HPDE6-E6E7 (cell line): Measurements from ENCODE around the gene MYL7.
A peak's percentile ranks its signal among the peaks of the same experiment; 100 is the strongest.

Experiments
- DNase-seq: peaks from one replicate; pipeline ENCODE4 v3.0.0; 2011; ENCODE audit warnings: missing footprints; ENCODE audit errors: extremely low spot score

The MYL7 gene

DNA sequence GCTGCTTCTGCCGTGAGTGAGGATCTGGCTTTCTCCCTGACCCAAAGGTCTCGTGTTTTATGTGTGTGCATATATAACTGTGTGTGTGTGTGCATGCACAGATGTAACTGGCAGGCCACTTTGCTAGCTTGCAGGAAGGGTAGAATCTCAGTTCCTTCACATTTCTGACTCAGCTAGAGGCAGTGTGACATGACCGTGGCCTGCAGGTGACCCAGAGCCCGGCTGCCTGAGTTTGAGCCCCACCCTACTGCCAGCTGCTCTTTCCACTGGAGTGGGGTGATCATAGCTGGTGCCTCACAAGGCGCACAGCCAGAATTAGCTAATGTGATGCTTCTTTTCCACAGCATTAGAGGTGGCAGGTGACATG, 9.3 kb upstream of the MYL7 start:
- DNase-seq, result no peak

DNA sequence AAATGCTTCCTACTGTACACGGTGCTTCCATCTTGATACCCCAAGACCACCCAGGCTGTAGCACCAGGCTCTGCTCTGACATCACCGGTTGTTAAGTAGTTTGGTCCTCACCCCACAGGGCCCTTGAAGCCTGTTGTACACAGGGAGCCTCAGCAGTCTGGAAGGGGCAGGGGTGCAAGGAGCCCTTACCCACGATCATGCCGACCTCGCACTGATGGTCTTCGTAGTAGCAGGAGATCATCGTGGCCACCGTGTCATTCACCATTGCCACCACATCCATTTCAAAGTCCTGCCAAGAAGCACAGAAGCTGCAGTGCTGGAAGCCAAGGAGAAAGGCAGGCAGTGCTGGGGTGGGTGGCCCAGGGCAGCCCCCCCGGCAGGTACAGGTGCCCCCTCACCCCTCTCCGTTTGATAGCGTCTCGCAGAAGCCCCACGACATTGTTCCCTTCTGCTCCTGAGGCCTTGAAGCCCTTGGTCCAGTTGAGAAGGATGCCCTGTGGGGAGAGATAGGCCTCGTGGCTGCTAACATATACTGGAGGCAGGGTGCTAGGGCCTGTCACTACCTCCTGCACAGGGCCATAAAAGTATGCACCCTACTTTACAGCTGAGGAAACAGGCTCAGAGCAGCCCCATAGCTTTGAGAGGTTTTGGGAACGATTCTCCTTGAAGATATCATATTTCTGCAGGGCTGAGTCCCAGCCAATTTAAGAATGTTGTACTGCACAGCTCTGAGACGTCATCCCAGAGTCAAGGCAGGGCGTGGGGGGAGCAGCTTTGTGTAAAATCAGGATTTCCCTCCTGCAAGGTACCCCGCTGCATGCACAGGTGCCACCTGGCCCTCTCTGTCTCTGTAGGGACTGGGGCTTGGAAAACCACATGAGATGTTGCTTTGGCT, 8.7 kb upstream of the MYL7 start:
- no peak for DNase-seq

DNA sequence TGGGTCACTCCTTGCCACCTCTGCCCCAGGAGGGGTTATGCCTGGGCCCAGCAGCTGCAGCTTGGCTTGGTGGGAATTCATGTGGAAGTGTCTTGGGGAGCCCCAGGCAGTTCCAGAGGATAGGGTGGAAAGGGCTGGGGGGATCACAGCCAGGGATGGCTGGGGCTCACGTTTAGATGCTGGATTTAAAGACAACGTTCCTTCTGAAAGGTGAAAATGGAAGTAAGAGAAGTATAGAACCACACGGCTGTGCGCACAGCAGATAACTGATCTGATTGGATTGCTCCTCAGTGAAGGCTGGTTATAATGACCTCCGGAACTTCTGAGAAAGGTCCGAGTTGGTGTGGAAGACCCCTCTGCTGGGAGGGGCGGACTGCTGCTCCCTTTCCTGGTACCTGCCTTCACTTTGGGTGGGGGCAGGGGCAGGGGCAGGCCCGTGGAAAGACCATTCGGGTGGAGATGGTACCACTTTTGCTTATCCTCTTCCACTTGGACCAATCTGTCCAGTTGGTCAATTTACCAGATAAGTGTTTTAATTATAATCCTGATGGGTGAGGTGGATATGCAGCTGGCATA, 7.9 kb upstream of the MYL7 start:
- no peak for DNase-seq

DNA sequence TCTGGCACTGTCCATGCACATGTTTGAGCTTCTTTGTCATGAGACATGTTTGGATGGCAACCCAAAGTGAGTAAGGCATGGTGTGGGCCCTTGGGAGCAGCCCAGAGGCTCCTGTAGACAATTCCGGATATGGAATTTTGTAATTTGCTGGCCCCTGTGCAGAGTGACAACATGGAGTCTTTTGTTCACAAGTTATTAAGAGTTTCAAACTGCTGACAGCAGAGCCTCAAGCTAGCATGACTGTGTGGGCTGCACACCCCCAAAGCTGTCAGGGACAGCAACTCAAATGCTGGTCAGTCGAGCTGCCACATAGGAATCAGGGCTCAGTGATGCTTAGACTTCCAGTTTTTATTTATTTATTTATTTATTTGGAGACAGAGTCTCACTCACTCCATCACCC, 7.0 kb upstream of the MYL7 start:
- no peak for DNase-seq

DNA sequence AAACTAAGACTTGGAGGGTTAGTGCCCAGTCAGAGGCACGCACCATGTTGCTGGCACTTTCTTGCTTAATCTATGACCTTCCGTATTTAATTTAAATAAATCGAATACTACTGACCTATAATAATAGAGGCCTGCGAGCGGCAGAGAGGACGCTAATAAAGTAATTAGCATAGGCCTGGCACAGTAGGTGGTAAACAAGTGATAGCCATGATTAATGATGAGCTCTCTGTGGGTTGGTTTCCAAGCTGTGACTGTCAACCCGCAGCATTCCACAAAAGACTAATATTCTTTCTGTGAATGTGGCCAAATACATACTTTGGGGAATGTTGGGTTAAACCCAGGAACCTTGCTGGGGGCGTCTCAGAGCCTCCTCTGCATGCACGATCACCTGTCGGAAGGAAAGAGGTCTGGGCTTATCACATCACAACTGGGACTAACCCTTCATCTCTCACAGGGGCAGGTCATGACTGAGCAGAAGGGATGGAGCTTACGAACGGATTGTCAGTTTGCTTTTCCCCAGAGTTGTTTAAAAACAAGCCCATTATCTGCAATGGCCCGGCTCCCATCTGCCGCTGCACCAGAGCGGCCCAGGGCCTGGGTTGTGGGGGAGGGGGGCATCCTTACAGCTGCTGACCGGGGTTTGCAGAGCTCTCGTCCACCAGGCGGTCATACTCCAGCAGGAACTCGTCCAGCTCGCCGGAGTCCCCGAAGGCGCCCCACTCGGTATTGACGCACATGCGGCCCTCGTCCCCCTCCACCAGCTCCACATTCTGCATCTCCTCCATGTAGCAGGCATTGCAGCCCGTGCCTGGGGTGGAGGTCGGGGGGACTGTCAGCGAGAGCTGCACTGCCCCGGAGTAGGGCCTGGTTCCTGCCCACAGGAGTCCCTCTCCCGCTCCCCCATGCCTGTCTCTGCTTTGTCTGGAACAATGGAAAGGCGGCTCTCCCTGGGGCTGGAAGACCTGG, 6.2 kb upstream of the MYL7 start:
- no peak for DNase-seq

DNA sequence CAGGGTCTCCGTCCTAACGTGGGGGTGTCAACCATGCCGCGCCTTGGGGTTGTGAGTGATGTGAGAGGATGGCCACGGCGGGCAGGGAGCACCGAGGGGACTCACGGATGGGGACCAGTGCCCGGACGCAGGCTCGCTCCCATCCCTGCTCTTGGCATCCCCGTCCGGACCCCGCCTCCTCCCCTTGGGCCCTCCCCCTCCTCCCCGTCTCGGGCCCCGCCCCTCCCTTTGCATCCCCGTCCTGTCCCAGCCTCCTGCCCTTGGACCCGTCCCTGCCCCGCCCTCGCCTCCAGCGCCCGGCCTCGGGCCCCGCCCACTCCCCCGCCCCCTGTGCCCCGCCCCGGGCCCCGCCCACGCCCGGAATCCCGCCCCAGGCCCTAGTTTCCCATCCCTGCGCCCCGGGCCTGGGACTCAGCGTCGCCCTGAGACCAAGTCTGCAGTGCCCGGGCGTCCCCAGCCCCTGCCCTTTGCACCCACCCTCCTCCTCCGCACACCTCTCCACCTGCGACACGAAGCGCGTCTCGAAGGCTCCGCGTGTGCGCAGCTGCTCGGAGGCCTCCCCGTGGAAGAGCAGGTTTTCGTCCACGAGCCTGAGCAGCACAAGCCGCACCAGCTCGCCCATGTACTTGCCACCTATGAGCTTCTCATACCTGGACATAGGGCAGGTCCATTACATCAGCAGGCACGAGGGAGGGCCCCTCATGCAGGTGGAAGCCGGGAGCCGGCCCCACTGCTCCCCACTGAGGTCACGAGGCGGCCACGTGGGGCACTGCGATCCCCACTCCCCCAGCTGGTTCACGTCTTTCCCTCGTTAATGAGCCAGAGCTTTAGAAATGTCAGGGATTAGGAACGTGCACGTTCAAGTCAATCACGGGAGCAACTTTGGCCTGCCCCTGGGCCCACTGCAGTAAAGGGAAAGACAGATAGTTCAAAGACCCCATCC, 5.1 kb upstream of the MYL7 start:
- peak; percentile 53 for DNase-seq

DNA sequence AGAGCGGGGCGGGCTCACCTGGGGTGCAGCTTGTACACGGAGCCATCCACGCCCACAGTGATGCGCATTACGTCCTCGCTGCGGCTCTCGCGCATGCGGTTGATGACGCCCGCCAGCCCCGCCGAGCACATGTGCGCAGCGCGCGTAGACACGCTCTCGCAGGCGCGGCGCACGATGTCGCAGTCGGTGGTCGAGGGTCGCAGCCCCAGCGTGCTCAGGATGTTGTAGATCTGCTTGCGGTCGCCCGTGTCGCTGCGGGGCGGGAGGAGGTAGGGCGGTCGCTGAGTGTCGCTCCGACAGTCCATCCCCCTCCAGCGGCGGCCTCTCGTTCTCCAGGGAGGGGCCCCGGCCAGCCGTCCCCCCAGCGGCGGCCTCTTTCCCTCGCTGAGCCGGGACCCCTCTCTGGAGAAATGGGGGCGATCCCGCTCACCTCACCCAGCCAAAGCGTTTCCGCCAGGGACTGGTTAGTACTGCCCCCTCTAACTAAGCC, 4.4 kb upstream of the MYL7 start:
- DNase-seq, result peak; percentile 63

DNA sequence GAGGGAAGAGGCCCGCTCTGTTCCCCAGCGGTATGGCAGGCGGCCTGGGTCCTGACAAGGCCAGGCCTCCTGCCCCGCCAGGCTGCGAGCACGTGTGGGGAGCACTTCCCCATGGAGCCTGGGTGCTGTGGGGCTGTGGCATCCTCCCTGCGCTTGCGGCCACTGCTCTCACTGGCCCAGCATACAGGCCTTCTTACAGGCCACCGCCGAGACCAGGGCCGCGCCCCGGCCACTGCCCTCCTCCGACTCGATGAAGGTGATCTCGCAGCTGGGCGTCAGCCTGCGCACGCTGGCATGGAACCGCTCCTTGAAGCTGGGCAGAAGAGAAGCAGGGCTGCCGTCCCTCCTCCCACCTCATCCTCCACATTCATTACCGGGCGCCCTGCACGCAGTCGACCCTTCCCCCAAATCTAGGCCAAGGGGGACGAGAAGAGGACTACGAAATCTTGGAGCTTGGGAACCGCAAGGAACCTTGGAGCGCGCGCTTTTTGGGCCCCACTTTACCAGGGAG, 3.9 kb upstream of the MYL7 start:
- no peak for DNase-seq

DNA sequence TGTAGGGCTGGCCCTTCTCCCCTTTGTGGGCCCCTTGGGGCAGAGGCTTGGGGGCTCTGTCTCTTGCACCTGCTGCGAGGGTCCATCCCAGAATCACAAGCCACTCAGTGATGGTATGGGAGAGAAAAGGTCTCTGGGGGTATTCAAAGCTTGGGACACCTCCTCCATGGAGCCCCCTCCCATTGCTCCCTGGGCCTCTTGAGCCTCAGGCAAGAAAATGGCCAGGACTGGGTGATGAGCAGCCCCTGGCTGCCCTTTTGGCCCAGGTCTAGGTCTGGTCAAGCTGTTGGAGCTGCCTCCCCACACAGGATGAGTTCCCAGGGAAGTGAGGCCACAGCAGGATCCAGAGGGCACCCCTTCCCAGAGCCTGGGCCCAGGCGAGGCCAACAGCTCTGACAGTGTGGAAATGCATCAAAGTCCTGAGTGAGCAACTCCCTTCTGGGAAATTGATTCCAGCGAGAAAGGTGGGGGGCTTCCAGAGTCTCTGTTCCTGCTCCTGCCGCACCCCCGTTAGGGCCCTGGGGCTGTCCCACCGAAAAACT, 3.4 kb upstream of the MYL7 start:
- DNase-seq, result no peak

DNA sequence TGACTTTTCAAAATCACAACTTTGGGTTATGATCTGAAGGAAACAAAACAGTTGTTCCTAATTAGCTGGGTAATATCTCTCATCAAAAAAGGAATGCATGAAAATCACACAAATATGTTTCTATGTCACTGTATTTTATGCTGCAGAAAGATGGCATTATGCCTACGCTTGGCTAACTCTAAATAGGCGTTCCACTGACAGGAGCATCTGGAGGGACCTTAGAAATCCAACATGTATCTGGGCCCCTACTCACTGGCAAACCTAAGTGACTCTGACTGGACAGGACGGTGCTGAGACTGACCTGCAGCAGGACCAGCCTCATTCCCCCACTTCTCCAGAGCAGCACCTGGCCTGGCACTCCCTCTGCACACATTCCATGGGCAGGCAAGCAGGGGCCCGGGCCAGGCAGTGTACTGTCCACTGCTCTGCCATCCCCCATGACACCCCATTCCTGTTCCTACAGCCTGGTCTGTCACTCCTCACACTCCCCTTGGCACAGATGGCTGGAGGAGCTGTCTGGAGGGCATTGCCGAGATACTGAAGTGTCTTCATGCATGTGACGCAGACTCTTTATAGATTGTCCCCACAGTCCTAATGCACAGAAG, 2.6 kb upstream of the MYL7 start:
- no peak for DNase-seq

DNA sequence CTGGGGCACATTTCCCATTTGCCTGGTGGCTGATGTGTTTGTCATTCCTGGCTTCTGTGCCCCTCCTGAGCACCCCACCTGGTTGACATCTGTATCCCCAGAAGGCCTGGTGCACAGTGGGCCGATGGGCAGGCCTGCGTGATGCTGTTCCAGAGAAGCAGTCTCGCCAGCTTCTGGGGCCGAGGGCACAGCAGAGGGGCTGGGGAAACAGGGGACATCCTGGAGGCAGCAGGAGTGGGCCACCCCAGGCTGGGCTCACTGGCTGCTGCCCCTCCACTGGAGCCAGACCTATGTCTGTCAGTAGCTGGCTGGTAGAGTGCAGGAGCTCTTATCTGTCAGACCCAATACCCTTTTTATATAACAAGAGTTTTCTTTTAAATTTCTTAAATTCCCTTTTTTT, 896 bp upstream of the MYL7 start:
- DNase-seq, result no peak

DNA sequence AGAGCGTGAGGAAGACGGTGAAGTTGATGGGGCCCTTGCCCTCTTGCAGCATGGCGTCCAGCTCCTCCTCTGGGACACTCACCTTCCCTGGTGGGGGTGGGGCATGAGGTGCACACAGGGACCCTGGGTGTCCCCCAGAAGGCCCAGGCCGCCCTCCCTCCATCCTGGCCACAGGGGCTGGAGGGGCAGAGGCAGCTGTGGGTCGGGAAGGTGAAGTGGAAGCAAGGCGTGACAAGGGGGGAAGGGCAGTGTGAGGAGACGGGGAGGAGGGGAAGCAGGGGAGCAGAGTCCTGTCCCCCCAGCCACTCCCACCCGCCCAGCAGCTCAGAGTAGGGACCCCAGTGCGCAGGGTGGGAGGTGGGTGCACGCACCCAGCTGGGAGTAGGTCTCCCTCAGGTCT, 791 bp downstream of the MYL7 start:
- no peak for DNase-seq

DNA sequence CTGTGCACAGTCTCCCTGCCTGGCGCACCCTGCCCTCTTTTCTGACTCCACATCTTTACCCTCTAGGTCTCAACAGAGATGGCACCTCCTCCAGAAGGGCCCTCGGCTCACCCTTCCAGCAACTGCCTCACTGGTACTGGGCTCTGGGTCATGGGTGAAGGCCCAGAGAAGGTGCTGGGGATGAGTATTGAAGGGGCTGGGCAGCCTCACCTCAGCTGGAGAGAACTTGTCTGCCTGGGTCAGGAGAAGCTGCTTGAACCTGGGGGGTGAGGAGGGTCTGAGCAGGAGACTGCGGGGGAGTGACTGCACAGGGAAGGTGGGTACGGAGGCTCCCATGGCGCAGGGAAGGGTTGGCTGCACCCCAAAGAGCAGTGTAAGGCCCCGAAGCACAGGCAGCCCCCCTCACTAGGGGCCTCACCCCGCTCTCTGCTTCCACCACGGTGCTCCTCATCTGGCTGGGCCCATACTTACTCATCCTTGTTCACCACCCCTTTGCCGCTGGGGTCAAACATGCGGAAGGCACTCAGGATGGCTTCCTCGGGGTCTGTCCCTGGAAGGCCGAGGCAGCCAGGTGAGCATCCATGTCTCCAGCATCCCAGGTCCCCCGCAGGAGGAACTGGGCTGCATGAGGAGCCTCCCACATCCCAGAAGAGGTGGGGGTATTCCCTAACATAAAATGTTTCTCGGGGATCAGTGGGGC, 1.7 kb downstream of the MYL7 start:
- DNase-seq, result no peak

DNA sequence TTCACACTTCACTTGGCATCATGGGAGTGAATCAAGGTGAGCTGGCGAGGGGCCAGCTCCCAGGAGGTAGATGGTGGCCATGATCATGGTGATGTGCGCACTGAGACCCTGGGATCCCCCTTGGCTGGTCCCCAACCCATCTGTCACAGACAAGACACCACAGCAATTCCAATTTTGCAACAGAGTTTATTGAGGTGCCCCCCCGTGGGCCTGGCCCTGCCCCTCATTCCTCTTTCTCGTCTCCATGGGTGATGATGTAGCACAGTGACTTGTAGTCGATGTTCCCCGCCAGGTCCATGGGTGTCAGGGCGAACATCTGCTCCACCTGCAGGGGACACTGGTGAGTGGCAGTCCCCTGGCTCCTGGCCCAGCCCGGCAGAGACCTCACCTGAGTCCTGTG, 2.4 kb downstream of the MYL7 start:
- no peak for DNase-seq

DNA sequence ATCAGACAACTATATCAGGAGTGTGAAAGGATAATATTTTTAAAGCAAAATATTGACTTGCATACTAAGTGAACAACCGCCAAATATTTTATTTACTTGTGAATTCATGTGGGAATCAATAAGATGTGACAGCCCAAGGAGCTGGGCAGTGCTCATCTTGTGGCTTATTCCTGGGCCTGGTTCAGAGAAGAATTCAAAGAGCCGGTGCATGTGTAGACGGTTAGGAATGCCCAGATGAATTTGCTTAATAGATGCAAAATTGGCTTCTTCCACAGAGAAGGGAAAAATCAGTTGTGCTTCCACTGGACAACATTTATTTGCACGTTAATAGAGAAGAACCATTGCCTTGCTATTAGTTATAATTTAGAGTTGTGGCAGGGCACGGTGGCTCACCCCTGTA, 4.4 kb downstream of the MYL7 start:
- DNase-seq, result no peak

DNA sequence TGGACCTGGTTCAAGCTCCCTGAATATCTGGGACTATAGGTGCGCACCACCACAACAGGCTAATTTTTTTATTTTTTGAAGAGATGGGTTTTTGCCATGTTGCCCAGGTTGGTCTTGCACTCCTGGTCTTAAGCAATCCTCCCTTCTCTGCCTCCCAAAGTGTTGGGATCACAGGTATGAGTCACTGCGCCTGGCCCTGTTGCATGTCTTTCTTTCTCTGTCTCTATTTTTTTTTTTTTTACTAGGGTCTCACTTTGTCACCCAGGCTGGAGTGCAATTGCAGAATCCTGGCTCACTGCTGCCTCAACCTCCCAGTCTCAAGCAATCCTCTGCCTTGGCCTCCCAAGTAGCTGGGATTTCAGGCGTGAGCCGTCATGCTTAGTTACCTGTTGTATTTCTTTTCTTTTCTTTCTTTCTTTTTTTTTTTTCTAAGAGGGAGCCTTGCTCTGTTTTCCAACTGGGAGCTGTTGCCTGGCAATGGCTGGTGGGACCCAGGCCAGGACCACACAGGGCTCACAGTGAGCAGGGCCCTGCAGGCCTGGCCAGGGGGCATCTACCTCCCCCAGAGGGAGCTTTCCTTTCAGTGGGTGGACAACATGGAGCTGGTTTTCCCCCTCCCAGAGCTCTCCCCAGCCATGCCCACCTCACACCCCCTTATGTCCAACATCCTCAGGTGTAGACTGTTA, 6.0 kb downstream of the MYL7 start:
- DNase-seq, result no peak

DNA sequence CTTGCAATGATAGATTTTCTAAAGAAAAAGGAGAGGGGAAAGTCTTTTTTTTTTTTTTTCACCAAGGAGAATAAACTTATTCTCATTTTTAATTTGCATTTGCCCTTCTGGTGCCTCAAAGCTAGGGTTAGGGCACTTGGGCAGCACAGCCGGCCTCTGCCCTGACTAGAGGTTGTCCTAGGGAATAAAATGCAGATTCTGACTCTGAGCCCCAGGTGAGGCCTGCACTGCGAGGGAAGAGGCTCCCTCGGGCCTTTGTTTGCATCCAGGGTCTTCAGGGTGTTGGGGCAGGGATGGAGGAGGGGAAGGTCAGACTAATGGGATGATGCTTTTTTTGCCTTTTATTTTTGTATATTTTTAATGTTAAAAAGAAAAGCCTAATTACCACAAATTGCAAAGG, 7.8 kb downstream of the MYL7 start:
- no peak for DNase-seq

DNA sequence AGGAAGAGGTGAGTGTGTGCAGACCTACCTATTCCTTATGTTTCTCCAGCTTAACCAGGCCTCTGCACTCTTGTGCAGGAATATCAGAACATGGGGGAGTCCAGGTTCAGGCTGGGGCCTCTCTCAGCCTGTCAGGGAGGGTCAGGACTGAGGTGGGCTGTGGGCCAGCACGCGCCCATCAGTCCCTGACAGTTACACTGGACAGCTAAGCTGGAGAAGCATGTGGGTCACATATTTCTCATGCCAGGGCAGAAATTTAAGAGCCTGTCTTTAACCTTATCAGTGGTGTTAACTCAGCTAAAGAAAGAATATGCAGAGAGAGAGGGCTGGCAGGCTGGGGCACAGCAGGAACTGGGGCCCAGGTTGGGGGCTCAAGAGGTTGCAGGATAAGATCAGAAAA, 9.1 kb downstream of the MYL7 start:
- DNase-seq, result no peak
